K562 treated with DMSO at 1 percent for 48 hours (cell line): ENCODE results near the gene CGNL1. TPM values are rescaled to one million over a fixed set of nuclear protein-coding genes. Genes with fewer than 3 reads are reported as not detected.

Experiments
- total RNA-seq: library from RNA; unstranded; fragments of 300-600 nt; gene quantifications from 2 replicates; pipeline ENCODE4 v1.2.3, GENCODE V29; 2022; ENCODE audit warnings: low replicate concordance; ENCODE audit errors: extremely low read depth

CGNL1 gene, protein sequence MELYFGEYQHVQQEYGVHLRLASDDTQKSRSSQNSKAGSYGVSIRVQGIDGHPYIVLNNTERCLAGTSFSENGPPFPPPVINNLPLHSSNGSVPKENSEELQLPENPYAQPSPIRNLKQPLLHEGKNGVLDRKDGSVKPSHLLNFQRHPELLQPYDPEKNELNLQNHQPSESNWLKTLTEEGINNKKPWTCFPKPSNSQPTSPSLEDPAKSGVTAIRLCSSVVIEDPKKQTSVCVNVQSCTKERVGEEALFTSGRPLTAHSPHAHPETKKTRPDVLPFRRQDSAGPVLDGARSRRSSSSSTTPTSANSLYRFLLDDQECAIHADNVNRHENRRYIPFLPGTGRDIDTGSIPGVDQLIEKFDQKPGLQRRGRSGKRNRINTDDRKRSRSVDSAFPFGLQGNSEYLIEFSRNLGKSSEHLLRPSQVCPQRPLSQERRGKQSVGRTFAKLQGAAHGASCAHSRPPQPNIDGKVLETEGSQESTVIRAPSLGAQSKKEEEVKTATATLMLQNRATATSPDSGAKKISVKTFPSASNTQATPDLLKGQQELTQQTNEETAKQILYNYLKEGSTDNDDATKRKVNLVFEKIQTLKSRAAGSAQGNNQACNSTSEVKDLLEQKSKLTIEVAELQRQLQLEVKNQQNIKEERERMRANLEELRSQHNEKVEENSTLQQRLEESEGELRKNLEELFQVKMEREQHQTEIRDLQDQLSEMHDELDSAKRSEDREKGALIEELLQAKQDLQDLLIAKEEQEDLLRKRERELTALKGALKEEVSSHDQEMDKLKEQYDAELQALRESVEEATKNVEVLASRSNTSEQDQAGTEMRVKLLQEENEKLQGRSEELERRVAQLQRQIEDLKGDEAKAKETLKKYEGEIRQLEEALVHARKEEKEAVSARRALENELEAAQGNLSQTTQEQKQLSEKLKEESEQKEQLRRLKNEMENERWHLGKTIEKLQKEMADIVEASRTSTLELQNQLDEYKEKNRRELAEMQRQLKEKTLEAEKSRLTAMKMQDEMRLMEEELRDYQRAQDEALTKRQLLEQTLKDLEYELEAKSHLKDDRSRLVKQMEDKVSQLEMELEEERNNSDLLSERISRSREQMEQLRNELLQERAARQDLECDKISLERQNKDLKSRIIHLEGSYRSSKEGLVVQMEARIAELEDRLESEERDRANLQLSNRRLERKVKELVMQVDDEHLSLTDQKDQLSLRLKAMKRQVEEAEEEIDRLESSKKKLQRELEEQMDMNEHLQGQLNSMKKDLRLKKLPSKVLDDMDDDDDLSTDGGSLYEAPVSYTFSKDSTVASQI
- not detected in 2 replicates for total RNA-seq

DNA sequence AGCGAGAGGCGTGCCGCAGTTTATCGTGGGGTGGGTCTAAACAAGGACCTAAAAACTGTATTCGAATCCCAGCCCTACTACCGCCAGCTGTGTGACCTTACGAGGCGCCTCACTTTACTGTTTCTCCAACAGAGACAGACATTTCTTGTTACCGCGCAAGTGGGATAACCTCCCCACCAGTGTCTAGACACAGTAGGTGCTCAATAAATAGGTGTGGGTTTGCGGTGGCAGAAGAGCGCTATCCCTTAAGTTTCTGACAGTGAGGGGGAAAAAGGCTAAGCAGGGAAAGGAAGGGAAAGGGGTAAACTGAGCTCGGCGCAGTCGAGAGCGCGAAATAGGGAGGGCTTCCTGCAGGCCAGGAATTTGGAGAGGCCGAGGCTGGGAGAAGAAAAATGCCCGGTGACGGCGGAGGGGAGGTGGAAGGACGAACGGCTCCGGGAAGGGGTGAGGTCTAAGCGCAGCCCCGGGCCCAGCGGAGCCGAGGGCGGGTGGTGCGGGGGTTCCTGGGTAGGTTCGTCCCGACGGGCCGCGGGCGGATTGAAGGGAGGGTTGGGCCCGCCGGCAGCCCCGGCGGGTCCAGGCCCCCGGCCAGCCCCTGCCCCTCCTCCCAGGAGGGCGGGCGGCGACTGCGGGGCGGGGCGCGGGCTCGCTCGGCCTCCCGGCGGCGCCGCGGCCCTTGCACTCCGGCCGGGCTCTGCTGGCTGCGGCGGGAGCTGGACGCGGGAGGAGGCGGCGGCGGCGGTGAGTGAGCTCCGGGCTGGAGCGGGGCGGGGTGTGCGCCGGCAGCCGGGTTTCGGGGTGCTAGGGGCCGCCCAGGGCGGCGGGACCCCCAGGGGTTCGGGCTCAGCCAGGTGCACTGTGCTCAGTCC, at the start of gene CGNL1:
CGNL1 (plus strand) TSS at position 679 of the 869 bp plus-strand sequence. CDS start 61,495 bp downstream, outside the sequence.

DNA sequence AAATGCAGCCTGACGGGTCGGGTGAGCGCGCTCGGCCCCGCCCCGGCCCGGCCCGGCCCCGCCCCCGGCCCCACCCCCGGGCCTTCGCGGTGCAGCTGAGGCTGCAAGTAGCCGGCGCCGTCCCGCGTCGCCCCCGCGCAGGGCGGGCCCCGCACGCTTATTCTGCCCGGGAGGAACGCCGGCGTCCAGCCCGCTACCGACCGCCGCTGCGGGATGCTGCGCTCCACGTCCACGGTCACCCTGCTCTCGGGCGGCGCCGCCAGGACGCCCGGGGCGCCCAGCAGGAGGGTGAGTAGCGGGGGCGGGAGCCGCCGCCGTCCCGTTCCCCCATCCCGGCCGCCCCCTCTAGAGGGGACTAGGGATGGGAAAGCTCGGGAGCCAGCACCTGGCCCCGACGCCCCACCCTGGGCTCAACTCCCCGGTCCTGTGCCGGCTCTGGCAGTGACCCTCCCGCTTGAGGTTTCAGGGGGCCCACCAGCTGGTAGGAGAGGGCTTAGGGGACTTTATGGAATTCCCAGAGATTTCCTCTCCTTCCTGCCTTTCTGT, 215.6 kb downstream of the CGNL1 start, which contains the start of gene MYZAP:
MYZAP (plus strand) TSS at position 83 of the 546 bp plus-strand sequence; CDS start at position 214, 131 bp downstream.

Other genes with a start within 250 kb of the CGNL1 start
- not detected in 2 replicates for gene MYZAP, start 215.4 kb downstream of the CGNL1 start, total RNA-seq